ENCODE data around the gene ZBTB17.
"Not testable (repeated sequence)": the region's sequence is repeated elsewhere in the genome, so short reads cannot be mapped to it uniquely, and the experiment has no call there.

ZBTB17 gene

GRCh38 chr1:15992582-15993500 is 16.9 kb upstream of the ZBTB17 start:
- no peak overlapping the region for H3K4me3 ChIP-seq (ENCODE audit: low read length)
- no peak for DNase-seq (ENCODE audit: low read depth, low spot score)

GRCh38 chr1:15992187-15992553 is 16.3 kb upstream of the ZBTB17 start:
- no peak overlapping the region for H3K4me3 ChIP-seq (ENCODE audit: low read length)
- DNase-seq (ENCODE audit: low read depth, low spot score) = no peak

GRCh38 chr1:15991427-15992186 is 15.7 kb upstream of the ZBTB17 start:
- DNase-seq (ENCODE audit: low read depth, low spot score) = no peak
- no peak overlapping the region for H3K4me3 ChIP-seq (ENCODE audit: low read length)

DNA sequence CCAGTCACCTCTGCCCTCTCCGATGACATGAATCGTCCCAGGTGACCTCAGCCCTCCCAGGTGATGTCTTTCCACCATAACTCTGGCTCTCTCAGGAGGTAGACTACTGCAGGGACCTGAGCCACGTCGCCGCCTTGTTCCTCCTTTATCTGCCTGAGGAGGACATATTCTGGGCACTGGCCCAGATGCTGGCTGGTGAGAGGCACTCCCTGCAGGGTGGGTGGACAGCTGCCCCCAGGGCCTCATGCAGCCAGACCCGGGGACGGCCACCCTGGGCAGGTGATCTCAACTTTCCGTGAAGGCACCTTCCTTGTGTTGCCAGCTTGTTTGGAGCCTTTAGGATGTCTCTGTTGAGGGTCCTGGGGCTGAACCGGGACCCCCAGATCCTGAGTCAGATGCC is 13.9 kb upstream of the ZBTB17 start:
- no peak for DNase-seq (ENCODE audit: low read depth, low spot score)
- H3K4me3 ChIP-seq (ENCODE audit: low read length) = no peak overlapping the region

GRCh38 chr1:15988856-15989736 is 13.2 kb upstream of the ZBTB17 start:
- H3K4me3 ChIP-seq (ENCODE audit: low read length) = no peak overlapping the region
- DNase-seq (ENCODE audit: low read depth, low spot score) = no peak

DNA sequence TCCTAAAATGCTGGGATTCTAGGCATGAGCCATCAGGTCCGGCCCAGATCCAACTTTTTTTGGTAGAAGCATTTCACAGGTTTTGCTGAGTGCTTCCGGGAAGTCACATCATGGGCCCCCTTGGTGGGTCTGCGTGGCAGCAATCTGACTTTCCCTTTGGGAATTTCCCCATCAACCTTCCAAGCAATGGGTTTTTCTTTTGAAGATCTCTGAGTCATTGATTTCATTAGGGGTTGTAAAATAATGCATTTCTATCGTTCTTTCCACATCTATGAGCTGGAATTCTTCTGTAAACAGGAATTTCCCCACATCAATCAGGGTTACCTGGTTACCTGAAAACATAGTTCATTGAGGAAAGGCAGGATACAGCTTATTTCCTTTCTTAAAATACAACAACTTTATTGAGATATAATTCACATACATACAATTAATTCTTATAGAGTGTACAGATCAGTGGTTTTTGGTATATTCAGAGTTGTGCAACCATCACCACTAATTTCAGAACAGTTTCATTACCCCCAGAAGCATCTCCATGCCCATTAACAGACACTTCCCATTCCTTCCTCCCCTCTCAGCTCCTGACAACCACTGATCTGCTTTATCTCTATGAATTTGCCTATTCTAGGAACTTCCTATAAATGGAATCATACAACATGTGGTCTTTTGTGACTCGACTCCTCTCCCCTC is 9.9 kb upstream of the ZBTB17 start:
- no peak overlapping the region for H3K4me3 ChIP-seq (ENCODE audit: low read length)
- DNase-seq (ENCODE audit: low read depth, low spot score) = no peak

- no peak overlapping the region for H3K4me3 ChIP-seq (ENCODE audit: low read length)
- no peak for DNase-seq (ENCODE audit: low read depth, low spot score)
Measured at GRCh38 chr1:15983275-15983674, 7.4 kb upstream of the ZBTB17 start.

DNA sequence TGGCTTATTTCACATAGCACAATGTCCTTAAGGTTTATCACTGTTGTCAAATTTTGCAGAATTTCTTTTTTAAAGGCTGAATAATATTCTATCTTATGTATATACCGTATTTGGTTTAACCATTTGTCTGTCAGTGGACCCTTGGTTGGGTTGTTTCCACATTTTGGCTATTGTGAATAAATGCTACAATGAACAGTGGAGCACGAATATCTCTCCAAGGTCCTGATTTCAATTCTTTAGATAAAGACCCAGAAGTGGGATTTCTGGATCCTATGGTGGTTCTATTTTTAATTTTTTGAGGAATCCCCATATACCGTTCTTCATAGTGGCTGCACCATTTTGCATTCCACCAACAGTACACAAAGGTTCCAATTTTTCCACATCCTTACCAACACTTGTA is 5.8 kb upstream of the ZBTB17 start:
- H3K4me3 ChIP-seq (ENCODE audit: low read length) = no peak overlapping the region
- DNase-seq (ENCODE audit: low read depth, low spot score) = no peak

DNA sequence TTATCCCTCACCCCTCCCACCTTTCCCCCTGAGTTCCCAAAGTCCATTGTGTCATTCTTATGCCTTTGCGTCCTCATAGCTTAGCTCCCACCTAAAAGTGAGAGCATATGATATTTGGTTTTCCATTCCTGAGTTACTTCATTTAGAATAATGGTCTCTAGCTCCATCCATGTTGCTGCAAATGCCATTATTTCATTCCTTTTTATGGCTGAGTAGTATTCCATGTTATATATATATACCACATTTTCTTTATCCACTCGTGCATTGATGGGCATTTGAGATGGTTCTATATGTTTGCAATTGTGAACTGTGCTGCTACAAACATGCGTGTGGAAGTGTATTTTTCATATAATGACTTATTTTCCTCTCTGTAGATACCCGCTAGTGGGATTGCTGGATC is 2.0 kb upstream of the ZBTB17 start:
- DNase-seq (ENCODE audit: low read depth, low spot score); H3K4me3 ChIP-seq (ENCODE audit: low read length): not testable (repeated sequence)

GRCh38 chr1:15975358-15975804 is 520 bp downstream of the ZBTB17 start:
- H3K4me3 ChIP-seq (ENCODE audit: low read length) = peak overlapping the region; percentile 67
- peak; percentile 20 for DNase-seq (ENCODE audit: low read depth, low spot score)

DNA sequence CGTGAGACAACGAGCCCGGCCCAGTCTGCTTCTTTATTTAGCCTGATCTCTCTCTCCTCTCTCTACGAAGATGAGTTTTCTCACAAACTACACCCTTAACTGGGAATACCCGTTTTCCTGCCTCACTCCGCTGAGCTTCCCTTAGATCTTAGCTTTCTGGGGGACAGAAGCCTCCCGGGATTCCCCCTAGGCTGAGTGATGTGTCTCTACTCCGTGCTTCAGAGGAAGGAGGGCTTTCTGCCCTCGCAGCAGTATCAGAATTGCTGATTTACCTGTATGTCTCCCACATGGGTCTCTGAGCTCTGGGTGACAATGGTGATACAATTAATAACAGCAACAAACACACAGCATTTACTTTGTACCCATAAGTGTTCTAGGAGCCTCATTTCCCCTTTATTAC is 1.0 kb downstream of the ZBTB17 start:
- no peak for DNase-seq (ENCODE audit: low read depth, low spot score)
- peak overlapping the region; percentile 67 for H3K4me3 ChIP-seq (ENCODE audit: low read length)

DNA sequence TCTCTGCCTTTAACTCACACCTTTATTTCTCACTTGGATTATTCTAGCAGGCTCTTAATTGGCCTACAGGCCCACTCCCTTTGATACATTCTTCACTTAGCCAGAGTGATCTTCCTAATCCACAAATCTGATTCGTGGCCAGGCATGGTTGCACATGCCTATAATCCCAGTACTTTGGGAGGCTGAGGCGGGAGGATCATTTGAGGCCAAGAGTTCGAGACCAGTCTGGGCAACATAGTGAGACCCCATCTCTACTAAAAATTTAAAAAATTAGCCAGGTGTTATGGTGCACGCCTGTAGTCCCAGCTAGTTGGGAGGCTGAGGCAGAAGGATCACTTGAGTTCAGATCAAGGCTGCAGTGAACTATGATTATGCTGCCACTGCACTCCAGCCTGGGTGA is 2.1 kb downstream of the ZBTB17 start:
- H3K4me3 ChIP-seq (ENCODE audit: low read length) = no peak overlapping the region
- no peak for DNase-seq (ENCODE audit: low read depth, low spot score)

GRCh38 chr1:15972409-15972808 is 3.5 kb downstream of the ZBTB17 start:
- no peak for DNase-seq (ENCODE audit: low read depth, low spot score)
- no peak overlapping the region for H3K4me3 ChIP-seq (ENCODE audit: low read length)

DNA sequence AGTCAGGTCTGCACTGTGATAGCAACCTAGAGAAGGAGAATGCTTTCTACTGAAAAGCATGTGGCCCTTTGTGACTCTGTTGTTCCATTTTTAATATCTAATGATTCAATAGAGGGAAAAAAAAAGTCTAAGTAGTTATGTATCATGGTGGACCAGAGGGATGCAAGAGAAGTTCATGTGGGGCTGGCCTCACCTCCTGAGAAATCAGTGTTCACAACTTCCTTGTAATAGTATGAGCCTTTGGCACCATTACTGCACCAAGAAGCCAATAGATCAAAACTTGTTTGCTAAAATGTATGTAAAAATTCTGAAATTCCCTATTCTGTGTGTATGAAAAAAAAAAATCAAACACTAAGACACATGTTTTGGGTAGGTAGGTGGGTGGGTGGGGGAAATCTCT is 5.0 kb downstream of the ZBTB17 start:
- no peak for DNase-seq (ENCODE audit: low read depth, low spot score)
- no peak overlapping the region for H3K4me3 ChIP-seq (ENCODE audit: low read length)

GRCh38 chr1:15969321-15969880 is 6.5 kb downstream of the ZBTB17 start:
- H3K4me3 ChIP-seq (ENCODE audit: low read length) = no peak overlapping the region
- no peak for DNase-seq (ENCODE audit: low read depth, low spot score)

DNA sequence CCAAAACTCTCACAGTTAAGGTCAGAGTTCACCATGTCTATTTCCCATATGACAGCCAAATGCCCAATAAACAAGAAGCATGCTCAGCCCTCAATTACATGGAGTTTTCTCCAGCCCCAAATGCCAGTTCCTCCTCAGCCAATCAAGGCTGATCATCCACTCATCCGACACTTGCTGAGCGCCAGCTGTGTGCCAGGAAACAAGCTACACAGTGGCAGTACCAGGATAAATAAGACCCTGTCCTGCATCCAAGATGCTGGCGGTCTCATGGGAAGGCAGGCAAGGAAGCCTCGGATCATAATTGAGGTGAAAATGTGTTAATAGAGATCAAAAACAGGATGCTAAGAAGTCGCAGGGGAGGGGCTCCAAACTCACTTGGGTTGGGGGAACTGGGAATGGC is 7.7 kb downstream of the ZBTB17 start:
- H3K4me3 ChIP-seq (ENCODE audit: low read length) = no peak overlapping the region
- no peak for DNase-seq (ENCODE audit: low read depth, low spot score)

DNA sequence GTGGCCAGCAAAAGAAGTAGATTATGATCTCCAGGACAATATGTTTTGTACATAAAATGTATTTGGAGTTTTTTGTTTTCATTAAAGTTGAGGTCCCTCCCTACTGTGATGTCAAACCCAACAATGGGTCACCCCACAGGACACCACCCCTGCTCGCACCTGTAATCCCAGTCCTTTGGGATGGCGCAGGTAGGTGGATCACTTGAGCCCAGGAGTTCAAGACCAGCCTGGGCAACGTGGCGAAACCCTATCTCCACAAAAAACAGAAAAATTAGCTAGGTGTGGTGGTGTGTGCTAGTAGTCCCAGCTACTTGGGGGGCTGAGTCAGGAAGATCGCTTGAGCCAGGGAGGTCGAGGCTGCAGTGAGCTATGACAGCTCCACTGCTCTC is 9.0 kb downstream of the ZBTB17 start:
- H3K4me3 ChIP-seq (ENCODE audit: low read length) = no peak overlapping the region
- DNase-seq (ENCODE audit: low read depth, low spot score) = no peak

GRCh38 chr1:15966081-15966955 is 9.6 kb downstream of the ZBTB17 start:
- no peak for DNase-seq (ENCODE audit: low read depth, low spot score)
- H3K4me3 ChIP-seq (ENCODE audit: low read length) = no peak overlapping the region
